NCI-H1417 treated with DMSO at 0.1 percent for 48 hours (cell line): ENCODE data around the gene KL.

Experiments
- DNase-seq: peaks from one replicate; lab custom pipeline; 2025; lab: John Stamatoyannopoulos, UW

Gene KL

DNA sequence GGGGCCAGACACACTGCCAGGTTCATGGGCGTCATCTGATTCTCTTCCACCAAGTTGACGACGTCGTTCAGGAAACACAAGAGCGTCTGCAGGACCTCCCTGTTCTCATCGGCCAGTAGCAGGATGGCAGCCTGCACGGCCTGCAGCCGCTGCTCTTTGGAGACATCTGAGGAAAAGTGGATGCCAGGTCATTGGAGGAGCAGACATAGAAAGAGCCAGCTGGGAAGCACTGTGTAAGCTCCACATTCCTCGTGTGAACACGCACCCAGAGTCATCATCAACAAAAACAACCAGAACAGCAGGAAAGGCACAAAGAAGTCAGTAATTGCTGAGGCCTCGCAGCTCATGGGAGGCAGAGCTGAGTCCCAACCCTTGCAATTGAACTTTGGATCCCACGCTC is 96.5 kb downstream of the KL start:
- DNase-seq, result no peak

GRCh38 chr13:33114146-33114545 is 97.9 kb downstream of the KL start:
- no peak for DNase-seq

- DNase-seq, result no peak
Observed at GRCh38 chr13:33115274-33115673, 99.1 kb downstream of the KL start.
